MM.1S (cell line): ENCODE results near the gene GPC3.

ENCODE experiments used
- DNase-seq: peaks from one replicate; pipeline ENCODE4 v3.0.0-alpha.2; 2015
- H2AFZ ChIP-seq: fragments of 300-600 bp; sonication (generic); 2 replicates; pipeline ENCODE4 v1.6.0; 2016; ENCODE audit warnings: antibody characterized with exemption, low read length
- H3F3A ChIP-seq: fragments of 300-600 bp; sonication (generic); 2 replicates; pipeline ENCODE4 v1.6.1; 2016; ENCODE audit warnings: mild to moderate bottlenecking, antibody characterized with exemption, low read length, moderate library complexity, mixed read lengths; ENCODE audit not compliant: insufficient read depth
- H3K27ac ChIP-seq: fragments of 300-600 bp; sonication (generic); 2 replicates; pipeline ENCODE4 v1.5.1; 2016; ENCODE audit warnings: mild to moderate bottlenecking, low read length
- H3K27me3 ChIP-seq: fragments of 300-600 bp; sonication (generic); replicated peaks from 2 replicates; pipeline ENCODE4 v1.6.0; 2016; ENCODE audit warnings: low read length; ENCODE audit not compliant: insufficient read depth
- H3K36me3 ChIP-seq: fragments of 300-600 bp; sonication (generic); replicated peaks from 2 replicates; pipeline ENCODE4 v1.6.1; 2016; ENCODE audit warnings: mild to moderate bottlenecking, low read length, mixed read lengths; ENCODE audit not compliant: insufficient read depth
- H3K4me1 ChIP-seq: fragments of 300-600 bp; sonication (generic); 2 replicates; pipeline ENCODE4 v1.6.1; 2016; ENCODE audit warnings: low read length, mixed read lengths
- H3K4me2 ChIP-seq: fragments of 300-600 bp; sonication (generic); 2 replicates; pipeline ENCODE4 v1.6.0; 2016; ENCODE audit warnings: low read depth, low read length
- H3K4me3 ChIP-seq: fragments of 300-600 bp; sonication (generic); 2 replicates; pipeline ENCODE4 v1.5.1; 2016; ENCODE audit warnings: low read length, mixed read lengths
- H3K79me2 ChIP-seq: fragments of 300-600 bp; sonication (generic); 2 replicates; pipeline ENCODE4 v1.6.1; 2016; ENCODE audit warnings: mixed run types, low read length, mixed read lengths
- H3K9ac ChIP-seq: fragments of 300-600 bp; sonication (generic); 2 replicates; pipeline ENCODE4 v1.6.1; 2016; ENCODE audit warnings: low read length, mixed read lengths
- H3K9me2 ChIP-seq: fragments of 300-600 bp; sonication (generic); replicated peaks from 2 replicates; pipeline ENCODE4 v1.6.1; 2016; ENCODE audit warnings: mild to moderate bottlenecking, low read length, mixed read lengths; ENCODE audit not compliant: insufficient read depth
- H3K9me3 ChIP-seq: fragments of 300-600 bp; sonication (generic); replicated peaks from 2 replicates; pipeline ENCODE4 v1.6.1; 2016; ENCODE audit warnings: mild to moderate bottlenecking, low read length, mixed read lengths; ENCODE audit not compliant: insufficient read depth
- H4K20me1 ChIP-seq: fragments of 300-600 bp; sonication (generic); 2 replicates; pipeline ENCODE4 v1.6.1; 2016; ENCODE audit warnings: mild to moderate bottlenecking, low read length, moderate library complexity, mixed read lengths; ENCODE audit not compliant: insufficient read depth
- EZH2 ChIP-seq: fragments of 300-600 bp; sonication (generic); optimal IDR thresholded peaks from 2 replicates; pipeline ENCODE3; 2017; ENCODE audit warnings: low read depth, mild to moderate bottlenecking, antibody characterized with exemption, low read length, mixed read lengths
- EZH2phosphoT487 ChIP-seq: fragments of 300-600 bp; sonication (generic); IDR thresholded peaks from 2 replicates; pipeline ENCODE4 v1.6.1; 2018; ENCODE audit warnings: antibody characterized with exemption, low read length
- TF ChIP-seq, protein P1 (sequence below): fragments of 300-600 bp; sonication (generic); IDR thresholded peaks from 2 replicates; pipeline ENCODE4 v1.5.1; 2016; ENCODE audit warnings: antibody characterized with exemption, low read length, mixed read lengths

GPC3 gene

DNA sequence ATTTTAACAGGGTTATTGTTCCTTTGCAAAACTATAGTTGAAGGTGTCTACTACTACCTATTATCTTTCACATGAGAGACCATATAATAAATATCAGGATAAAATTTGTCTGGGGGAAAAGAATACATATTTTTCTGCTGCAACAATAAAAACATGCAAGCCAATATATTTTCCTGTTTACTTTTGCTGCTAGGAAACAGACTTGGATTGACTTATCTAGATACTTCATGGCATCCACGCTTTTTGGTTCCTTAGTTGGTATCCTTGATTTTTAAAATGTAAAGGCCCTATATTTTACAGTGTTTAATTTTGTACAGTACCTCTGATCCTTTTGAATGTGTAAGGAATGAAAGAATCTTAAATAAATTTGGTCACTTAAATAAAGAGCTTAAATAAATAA, 150.6 kb downstream of the GPC3 start:
- Histone ChIP-seq H3K36me3 (no peaks in the 10 kb centered on the region), H2AFZ (no peak overlapping the region), H3K4me2 (no peak overlapping the region), H3K27me3 (no peaks in the 10 kb centered on the region), H4K20me1 (no peaks in the 10 kb centered on the region), H3K4me3 (no peak overlapping the region), H3K27ac (no peak overlapping the region), H3K4me1 (no peaks in the 10 kb centered on the region), H3K9me3 (no peaks in the 10 kb centered on the region), H3K79me2 (no peaks in the 10 kb centered on the region), H3F3A (no peaks in the 10 kb centered on the region), H3K9ac (no peak overlapping the region), H3K9me2 (no peaks in the 10 kb centered on the region)
- TF ChIP-seq EZH2phosphoT487 (no peak), EZH2 (no peak)
- TF ChIP-seq, protein P1, sequence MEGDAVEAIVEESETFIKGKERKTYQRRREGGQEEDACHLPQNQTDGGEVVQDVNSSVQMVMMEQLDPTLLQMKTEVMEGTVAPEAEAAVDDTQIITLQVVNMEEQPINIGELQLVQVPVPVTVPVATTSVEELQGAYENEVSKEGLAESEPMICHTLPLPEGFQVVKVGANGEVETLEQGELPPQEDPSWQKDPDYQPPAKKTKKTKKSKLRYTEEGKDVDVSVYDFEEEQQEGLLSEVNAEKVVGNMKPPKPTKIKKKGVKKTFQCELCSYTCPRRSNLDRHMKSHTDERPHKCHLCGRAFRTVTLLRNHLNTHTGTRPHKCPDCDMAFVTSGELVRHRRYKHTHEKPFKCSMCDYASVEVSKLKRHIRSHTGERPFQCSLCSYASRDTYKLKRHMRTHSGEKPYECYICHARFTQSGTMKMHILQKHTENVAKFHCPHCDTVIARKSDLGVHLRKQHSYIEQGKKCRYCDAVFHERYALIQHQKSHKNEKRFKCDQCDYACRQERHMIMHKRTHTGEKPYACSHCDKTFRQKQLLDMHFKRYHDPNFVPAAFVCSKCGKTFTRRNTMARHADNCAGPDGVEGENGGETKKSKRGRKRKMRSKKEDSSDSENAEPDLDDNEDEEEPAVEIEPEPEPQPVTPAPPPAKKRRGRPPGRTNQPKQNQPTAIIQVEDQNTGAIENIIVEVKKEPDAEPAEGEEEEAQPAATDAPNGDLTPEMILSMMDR = no peak
- no peak for DNase-seq

DNA sequence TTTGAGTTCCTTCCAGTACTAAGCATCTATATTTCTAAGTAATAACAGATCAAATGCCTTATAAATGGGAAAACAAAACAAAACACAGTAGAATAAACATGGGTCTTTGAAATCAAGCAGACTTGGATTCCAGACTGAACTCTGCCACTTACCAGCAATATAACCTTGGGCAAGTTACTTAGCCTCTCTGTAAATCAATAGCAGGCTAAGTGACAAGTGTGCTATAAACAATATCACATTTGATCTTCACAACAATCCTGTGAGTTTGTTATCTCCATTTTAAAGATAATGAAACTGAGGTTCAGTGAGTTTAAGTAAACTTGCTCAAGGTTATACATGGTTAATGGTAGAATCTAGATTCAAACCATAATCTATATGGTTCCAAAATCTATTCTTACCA, 165.8 kb downstream of the GPC3 start:
- H3K27ac ChIP-seq = no peak overlapping the region
- no peak overlapping the region for H2AFZ ChIP-seq
- no peak for DNase-seq
- H3F3A ChIP-seq = no peaks in the 10 kb centered on the region
- H3K9ac ChIP-seq = no peak overlapping the region
- H3K9me2 ChIP-seq = no peaks in the 10 kb centered on the region
- H3K9me3 ChIP-seq = no peaks in the 10 kb centered on the region
- no peaks in the 10 kb centered on the region for H3K27me3 ChIP-seq
- no peak overlapping the region for H3K4me2 ChIP-seq
- no peak overlapping the region for H3K4me3 ChIP-seq
- H4K20me1 ChIP-seq = no peaks in the 10 kb centered on the region
- H3K79me2 ChIP-seq = no peaks in the 10 kb centered on the region
- TF ChIP-seq EZH2phosphoT487 (no peak), EZH2 (no peak)
- TF ChIP-seq, protein P1 = no peak
- no peaks in the 10 kb centered on the region for H3K36me3 ChIP-seq
- H3K4me1 ChIP-seq = no peaks in the 10 kb centered on the region

DNA sequence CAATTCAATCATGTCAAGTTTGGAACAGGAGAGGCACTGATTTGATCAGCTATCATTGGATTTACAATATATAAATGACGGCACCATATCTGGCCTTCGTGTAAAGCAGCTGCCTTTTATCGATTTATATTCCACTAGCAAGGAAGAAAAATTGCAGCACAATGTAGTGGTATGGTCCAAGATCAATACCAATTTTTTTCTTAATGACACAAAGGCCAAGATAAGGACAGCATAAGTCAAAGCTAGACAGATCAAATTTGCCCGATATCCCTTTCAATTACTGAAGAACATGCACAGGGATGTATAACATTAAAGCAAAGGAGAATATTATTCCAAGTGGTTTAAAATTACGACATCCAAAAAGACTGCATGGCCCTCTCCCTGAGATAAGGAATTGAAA, 167.4 kb downstream of the GPC3 start:
- DNase-seq = no peak
- no peak overlapping the region for H3K9ac ChIP-seq
- no peak overlapping the region for H3K4me2 ChIP-seq
- no peak overlapping the region for H2AFZ ChIP-seq
- no peaks in the 10 kb centered on the region for H3K9me2 ChIP-seq
- H4K20me1 ChIP-seq = no peaks in the 10 kb centered on the region
- no peaks in the 10 kb centered on the region for H3K9me3 ChIP-seq
- no peak for TF ChIP-seq EZH2phosphoT487
- TF ChIP-seq, protein P1 = no peak
- no peak for TF ChIP-seq EZH2
- H3K36me3 ChIP-seq = no peaks in the 10 kb centered on the region
- H3K27me3 ChIP-seq = no peaks in the 10 kb centered on the region
- no peaks in the 10 kb centered on the region for H3K4me1 ChIP-seq
- no peak overlapping the region for H3K4me3 ChIP-seq
- no peak overlapping the region for H3K27ac ChIP-seq
- H3F3A ChIP-seq = no peaks in the 10 kb centered on the region
- no peaks in the 10 kb centered on the region for H3K79me2 ChIP-seq
